Stimulated activated naive CD8-positive, alpha-beta T cell treated with anti-CD3 and anti-CD28 coated beads, Interleukin-15, Interleukin-2, amounts not matched to agents 100 ng/mL and 50 ng/mL, for 24 hours (primary cell): ENCODE data around the gene RAB31.
"Not testable (repeated sequence)": the region's sequence is repeated elsewhere in the genome, so short reads cannot be mapped to it uniquely, and the experiment has no call there.

Source experiments
- H3K27ac Mint-ChIP-seq: one replicate; pipeline ENCODE4 v1.8.0; 2021; ENCODE audit warnings: mild to moderate bottlenecking, mixed read lengths
- H3K27me3 Mint-ChIP-seq: one replicate; pipeline ENCODE4 v1.8.0; 2021; ENCODE audit warnings: mixed read lengths
- H3K36me3 Mint-ChIP-seq: one replicate; pipeline ENCODE4 v1.8.0; 2021; ENCODE audit warnings: low read depth, mixed read lengths
- H3K4me1 Mint-ChIP-seq: one replicate; pipeline ENCODE4 v1.8.0; 2021; ENCODE audit warnings: low read depth, mixed read lengths
- H3K4me3 Mint-ChIP-seq: one replicate; pipeline ENCODE4 v1.8.0; 2021; ENCODE audit warnings: mild to moderate bottlenecking, mixed read lengths
- H3K9me3 Mint-ChIP-seq: one replicate; pipeline ENCODE4 v1.8.0; 2021; ENCODE audit warnings: mixed read lengths

The RAB31 gene

GRCh38 chr18:9708057-9708433 is at the start of gene RAB31:
Gene RAB31 (plus strand): TSS chr18:9708301. CDS start chr18:9708406, 105 bp downstream.
- H3K9me3 Mint-ChIP-seq: no peaks in the 10 kb centered on the region
- no peaks in the 10 kb centered on the region for H3K36me3 Mint-ChIP-seq
- peaks cover 27% of the 10 kb centered on the region for H3K4me1 Mint-ChIP-seq
- H3K27ac Mint-ChIP-seq: no peak within 1 kb of the TSS
- H3K27me3 Mint-ChIP-seq: peaks cover 78% of the 10 kb centered on the region
- H3K4me3 Mint-ChIP-seq: peak within 1 kb of the TSS; percentile 82

- no peaks in the 10 kb centered on the region for H3K36me3 Mint-ChIP-seq
- no peaks in the 10 kb centered on the region for H3K4me1 Mint-ChIP-seq
- H3K4me3 Mint-ChIP-seq: no peak overlapping the region
- H3K27me3 Mint-ChIP-seq: no peaks in the 10 kb centered on the region
- H3K27ac Mint-ChIP-seq: no peak overlapping the region
- no peaks in the 10 kb centered on the region for H3K9me3 Mint-ChIP-seq
Observed at GRCh38 chr18:9659499-9660375, 48.4 kb upstream of the RAB31 start.

GRCh38 chr18:9661564-9661963 is 46.5 kb upstream of the RAB31 start:
- Mint-ChIP-seq H3K27me3 (no peaks in the 10 kb centered on the region), H3K4me3 (no peak overlapping the region), H3K36me3 (no peaks in the 10 kb centered on the region), H3K9me3 (no peaks in the 10 kb centered on the region), H3K27ac (no peak overlapping the region), H3K4me1 (no peaks in the 10 kb centered on the region)

- no peaks in the 10 kb centered on the region for H3K4me1 Mint-ChIP-seq
- no peak overlapping the region for H3K27ac Mint-ChIP-seq
- no peaks in the 10 kb centered on the region for H3K27me3 Mint-ChIP-seq
- H3K36me3 Mint-ChIP-seq: no peaks in the 10 kb centered on the region
- no peaks in the 10 kb centered on the region for H3K9me3 Mint-ChIP-seq
- no peak overlapping the region for H3K4me3 Mint-ChIP-seq
Observed at GRCh38 chr18:9663377-9663776, 44.7 kb upstream of the RAB31 start.

- no peaks in the 10 kb centered on the region for H3K4me1 Mint-ChIP-seq
- no peaks in the 10 kb centered on the region for H3K36me3 Mint-ChIP-seq
- H3K9me3 Mint-ChIP-seq: no peaks in the 10 kb centered on the region
- H3K27ac Mint-ChIP-seq: no peak overlapping the region
- no peak overlapping the region for H3K4me3 Mint-ChIP-seq
- no peaks in the 10 kb centered on the region for H3K27me3 Mint-ChIP-seq
Observed at GRCh38 chr18:9665314-9665713, 42.8 kb upstream of the RAB31 start.

GRCh38 chr18:9666548-9666947 is 41.6 kb upstream of the RAB31 start:
- no peak overlapping the region for H3K4me3 Mint-ChIP-seq
- H3K27me3 Mint-ChIP-seq: no peaks in the 10 kb centered on the region
- H3K27ac Mint-ChIP-seq: no peak overlapping the region
- H3K4me1 Mint-ChIP-seq: no peaks in the 10 kb centered on the region
- H3K9me3 Mint-ChIP-seq: no peaks in the 10 kb centered on the region
- H3K36me3 Mint-ChIP-seq: no peaks in the 10 kb centered on the region

- no peak overlapping the region for H3K4me3 Mint-ChIP-seq
- no peak overlapping the region for H3K27ac Mint-ChIP-seq
- no peaks in the 10 kb centered on the region for H3K36me3 Mint-ChIP-seq
- H3K27me3 Mint-ChIP-seq: no peaks in the 10 kb centered on the region
- peaks cover 9% of the 10 kb centered on the region for H3K4me1 Mint-ChIP-seq
- no peaks in the 10 kb centered on the region for H3K9me3 Mint-ChIP-seq
Observed at GRCh38 chr18:9669016-9669415, 39.1 kb upstream of the RAB31 start.

- Mint-ChIP-seq H3K4me3 (no peak overlapping the region), H3K36me3 (no peaks in the 10 kb centered on the region), H3K9me3 (no peaks in the 10 kb centered on the region), H3K4me1 (peaks cover 9% of the 10 kb centered on the region), H3K27ac (no peak overlapping the region), H3K27me3 (peaks cover 11% of the 10 kb centered on the region)
Observed at GRCh38 chr18:9671214-9671613, 36.9 kb upstream of the RAB31 start.

GRCh38 chr18:9673296-9674251 is 34.5 kb upstream of the RAB31 start:
- no peaks in the 10 kb centered on the region for H3K36me3 Mint-ChIP-seq
- no peak overlapping the region for H3K4me3 Mint-ChIP-seq
- no peak overlapping the region for H3K27ac Mint-ChIP-seq
- no peaks in the 10 kb centered on the region for H3K9me3 Mint-ChIP-seq
- H3K27me3 Mint-ChIP-seq: peaks cover 11% of the 10 kb centered on the region
- peaks cover 9% of the 10 kb centered on the region for H3K4me1 Mint-ChIP-seq

GRCh38 chr18:9678216-9678615 is 29.9 kb upstream of the RAB31 start:
- H3K9me3 Mint-ChIP-seq, H3K4me3 Mint-ChIP-seq, H3K4me1 Mint-ChIP-seq, H3K27ac Mint-ChIP-seq, H3K36me3 Mint-ChIP-seq: not testable (repeated sequence)
- H3K27me3 Mint-ChIP-seq: peaks cover 29% of the 10 kb centered on the region

GRCh38 chr18:9679125-9679524 is 29.0 kb upstream of the RAB31 start:
- Mint-ChIP-seq H3K27ac (no peak overlapping the region), H3K9me3 (no peaks in the 10 kb centered on the region), H3K4me1 (no peaks in the 10 kb centered on the region), H3K27me3 (peaks cover 32% of the 10 kb centered on the region), H3K4me3 (no peak overlapping the region), H3K36me3 (no peaks in the 10 kb centered on the region)

- Mint-ChIP-seq H3K4me3 (no peak overlapping the region), H3K9me3 (no peaks in the 10 kb centered on the region), H3K36me3 (no peaks in the 10 kb centered on the region), H3K4me1 (peaks cover 11% of the 10 kb centered on the region), H3K27ac (no peak overlapping the region), H3K27me3 (peaks cover 20% of the 10 kb centered on the region)
Observed at GRCh38 chr18:9681217-9681616, 26.9 kb upstream of the RAB31 start.

- Mint-ChIP-seq H3K4me1 (peaks cover 11% of the 10 kb centered on the region), H3K4me3 (no peak overlapping the region), H3K27ac (no peak overlapping the region), H3K9me3 (no peaks in the 10 kb centered on the region), H3K36me3 (no peaks in the 10 kb centered on the region), H3K27me3 (peaks cover 25% of the 10 kb centered on the region)
Observed at GRCh38 chr18:9682572-9682971, 25.5 kb upstream of the RAB31 start.

- Mint-ChIP-seq H3K36me3 (no peaks in the 10 kb centered on the region), H3K27me3 (peaks cover 25% of the 10 kb centered on the region), H3K9me3 (no peaks in the 10 kb centered on the region), H3K4me3 (no peak overlapping the region), H3K4me1 (peaks cover 11% of the 10 kb centered on the region), H3K27ac (no peak overlapping the region)
Observed at GRCh38 chr18:9683418-9684396, 24.4 kb upstream of the RAB31 start.
